Nephron progenitor cell (in vitro differentiated cells): ENCODE data around the gene CRELD1.

Experiments used
- DNase-seq: peaks from one replicate; pipeline ENCODE4 v3.0.0; 2021
- H3K27ac Mint-ChIP-seq: 2 replicates; pipeline ENCODE4 v1.8.0; 2021; ENCODE audit warnings: mild to moderate bottlenecking, moderate library complexity, mixed read lengths
- H3K27me3 Mint-ChIP-seq: 2 replicates; pipeline ENCODE4 v1.8.0; 2021; ENCODE audit warnings: mild to moderate bottlenecking, low read depth, mixed read lengths; ENCODE audit not compliant: poor library complexity
- H3K36me3 Mint-ChIP-seq: 2 replicates; pipeline ENCODE4 v1.8.0; 2021; ENCODE audit warnings: low read depth, mixed read lengths
- H3K4me1 Mint-ChIP-seq: 2 replicates; pipeline ENCODE4 v1.8.0; 2021; ENCODE audit warnings: mixed read lengths
- H3K4me3 Mint-ChIP-seq: 2 replicates; pipeline ENCODE4 v1.8.0; 2021; ENCODE audit warnings: mild to moderate bottlenecking, moderate library complexity, mixed read lengths
- H3K9me3 Mint-ChIP-seq: 2 replicates; pipeline ENCODE4 v1.8.0; 2021; ENCODE audit warnings: mild to moderate bottlenecking, moderate library complexity, mixed read lengths
- TF ChIP-seq, protein P1 (sequence below): fragments of 200-600 bp; sonication (generic); IDR thresholded peaks from 2 replicates; pipeline ENCODE4 v1.5.0; 2021; ENCODE audit warnings: antibody characterized with exemption

Gene CRELD1

GRCh38 chr3:9949115-9949514, 15.5 kb downstream of the CRELD1 start:
- Mint-ChIP-seq H3K36me3 (no peaks in the 10 kb centered on the region), H3K27me3 (peaks cover 8% of the 10 kb centered on the region), H3K27ac (no peak overlapping the region), H3K9me3 (no peaks in the 10 kb centered on the region), H3K4me3 (no peak overlapping the region), H3K4me1 (peaks cover 24% of the 10 kb centered on the region)
- TF ChIP-seq, protein P1, sequence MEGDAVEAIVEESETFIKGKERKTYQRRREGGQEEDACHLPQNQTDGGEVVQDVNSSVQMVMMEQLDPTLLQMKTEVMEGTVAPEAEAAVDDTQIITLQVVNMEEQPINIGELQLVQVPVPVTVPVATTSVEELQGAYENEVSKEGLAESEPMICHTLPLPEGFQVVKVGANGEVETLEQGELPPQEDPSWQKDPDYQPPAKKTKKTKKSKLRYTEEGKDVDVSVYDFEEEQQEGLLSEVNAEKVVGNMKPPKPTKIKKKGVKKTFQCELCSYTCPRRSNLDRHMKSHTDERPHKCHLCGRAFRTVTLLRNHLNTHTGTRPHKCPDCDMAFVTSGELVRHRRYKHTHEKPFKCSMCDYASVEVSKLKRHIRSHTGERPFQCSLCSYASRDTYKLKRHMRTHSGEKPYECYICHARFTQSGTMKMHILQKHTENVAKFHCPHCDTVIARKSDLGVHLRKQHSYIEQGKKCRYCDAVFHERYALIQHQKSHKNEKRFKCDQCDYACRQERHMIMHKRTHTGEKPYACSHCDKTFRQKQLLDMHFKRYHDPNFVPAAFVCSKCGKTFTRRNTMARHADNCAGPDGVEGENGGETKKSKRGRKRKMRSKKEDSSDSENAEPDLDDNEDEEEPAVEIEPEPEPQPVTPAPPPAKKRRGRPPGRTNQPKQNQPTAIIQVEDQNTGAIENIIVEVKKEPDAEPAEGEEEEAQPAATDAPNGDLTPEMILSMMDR: no peak
- DNase-seq: no peak

DNA sequence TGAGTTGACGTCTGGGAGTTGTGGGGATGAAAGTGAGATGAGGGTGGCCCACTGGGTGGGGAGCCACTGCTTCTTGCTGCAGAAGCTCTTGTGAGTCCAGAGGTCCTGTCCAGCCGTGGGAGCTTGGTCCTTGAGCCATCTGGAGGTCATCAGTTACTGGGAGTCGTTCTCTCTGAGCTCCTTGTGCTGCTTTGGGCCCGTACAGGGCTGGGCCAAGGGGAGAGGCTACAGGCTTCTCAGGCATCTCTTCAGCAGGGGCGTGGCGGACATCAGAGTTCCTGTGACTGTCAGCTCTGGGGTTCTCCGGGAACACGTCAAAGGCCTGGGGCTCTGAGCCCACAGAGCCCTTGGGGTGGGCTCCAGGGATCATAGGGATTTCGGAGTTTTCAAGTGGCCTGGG, 16.0 kb downstream of the CRELD1 start:
- DNase-seq: no peak
- Mint-ChIP-seq H3K36me3 (no peaks in the 10 kb centered on the region), H3K27ac (no peak overlapping the region), H3K27me3 (peaks cover 12% of the 10 kb centered on the region), H3K9me3 (no peaks in the 10 kb centered on the region), H3K4me3 (no peak overlapping the region), H3K4me1 (peaks cover 29% of the 10 kb centered on the region)
- TF ChIP-seq, protein P1: no peak

GRCh38 chr3:9951126-9951525, 17.5 kb downstream of the CRELD1 start:
- peaks cover 40% of the 10 kb centered on the region for H3K4me1 Mint-ChIP-seq
- H3K9me3 Mint-ChIP-seq: no peaks in the 10 kb centered on the region
- H3K36me3 Mint-ChIP-seq: no peaks in the 10 kb centered on the region
- peaks cover 15% of the 10 kb centered on the region for H3K27me3 Mint-ChIP-seq
- H3K27ac Mint-ChIP-seq: no peak overlapping the region
- no peak for DNase-seq
- TF ChIP-seq, protein P1: no peak
- peak overlapping the region; percentile 83 for H3K4me3 Mint-ChIP-seq

- H3K4me1 Mint-ChIP-seq: peaks cover 38% of the 10 kb centered on the region
- TF ChIP-seq, protein P1: no peak
- no peaks in the 10 kb centered on the region for H3K36me3 Mint-ChIP-seq
- H3K4me3 Mint-ChIP-seq: peak overlapping the region; percentile 83
- no peak overlapping the region for H3K27ac Mint-ChIP-seq
- H3K27me3 Mint-ChIP-seq: peaks cover 13% of the 10 kb centered on the region
- no peaks in the 10 kb centered on the region for H3K9me3 Mint-ChIP-seq
- DNase-seq: no peak
These were observed 17.9 kb downstream of the CRELD1 start for GRCh38 chr3:9951598-9951961.

GRCh38 chr3:9951962-9952805, 18.6 kb downstream of the CRELD1 start, which contains the start of gene PRRT3:
Gene PRRT3, minus strand, starts transcription at chr3:9952408. Its CDS starts 2,293 bp downstream, at chr3:9950115.
- DNase-seq: peak; percentile 73
- Mint-ChIP-seq H3K4me3 (peak within 1 kb of the TSS; percentile 83), H3K9me3 (no peaks in the 10 kb centered on the region), H3K27me3 (peaks cover 13% of the 10 kb centered on the region), H3K36me3 (no peaks in the 10 kb centered on the region), H3K4me1 (peaks cover 38% of the 10 kb centered on the region), H3K27ac (no peak within 1 kb of the TSS)
- TF ChIP-seq, protein P1: no peak

- H3K4me1 Mint-ChIP-seq: peaks cover 38% of the 10 kb centered on the region
- no peak overlapping the region for H3K4me3 Mint-ChIP-seq
- H3K27ac Mint-ChIP-seq: no peak overlapping the region
- no peaks in the 10 kb centered on the region for H3K9me3 Mint-ChIP-seq
- H3K36me3 Mint-ChIP-seq: no peaks in the 10 kb centered on the region
- H3K27me3 Mint-ChIP-seq: peaks cover 16% of the 10 kb centered on the region
- no peak for DNase-seq
- TF ChIP-seq, protein P1: no peak
These were observed 21.5 kb downstream of the CRELD1 start for GRCh38 chr3:9955067-9955502.
